Cerebellar cortex (tissue), 1 donor: ENCODE data around the gene USP38.
"Not testable (repeated sequence)": the region's sequence is repeated elsewhere in the genome, so short reads cannot be mapped to it uniquely, and the experiment has no call there.

Source experiments
- DNase-seq: peaks from one replicate; pipeline ENCODE4 v3.0.0-alpha.2; 2015; ENCODE audit warnings: low spot score

USP38 gene, protein sequence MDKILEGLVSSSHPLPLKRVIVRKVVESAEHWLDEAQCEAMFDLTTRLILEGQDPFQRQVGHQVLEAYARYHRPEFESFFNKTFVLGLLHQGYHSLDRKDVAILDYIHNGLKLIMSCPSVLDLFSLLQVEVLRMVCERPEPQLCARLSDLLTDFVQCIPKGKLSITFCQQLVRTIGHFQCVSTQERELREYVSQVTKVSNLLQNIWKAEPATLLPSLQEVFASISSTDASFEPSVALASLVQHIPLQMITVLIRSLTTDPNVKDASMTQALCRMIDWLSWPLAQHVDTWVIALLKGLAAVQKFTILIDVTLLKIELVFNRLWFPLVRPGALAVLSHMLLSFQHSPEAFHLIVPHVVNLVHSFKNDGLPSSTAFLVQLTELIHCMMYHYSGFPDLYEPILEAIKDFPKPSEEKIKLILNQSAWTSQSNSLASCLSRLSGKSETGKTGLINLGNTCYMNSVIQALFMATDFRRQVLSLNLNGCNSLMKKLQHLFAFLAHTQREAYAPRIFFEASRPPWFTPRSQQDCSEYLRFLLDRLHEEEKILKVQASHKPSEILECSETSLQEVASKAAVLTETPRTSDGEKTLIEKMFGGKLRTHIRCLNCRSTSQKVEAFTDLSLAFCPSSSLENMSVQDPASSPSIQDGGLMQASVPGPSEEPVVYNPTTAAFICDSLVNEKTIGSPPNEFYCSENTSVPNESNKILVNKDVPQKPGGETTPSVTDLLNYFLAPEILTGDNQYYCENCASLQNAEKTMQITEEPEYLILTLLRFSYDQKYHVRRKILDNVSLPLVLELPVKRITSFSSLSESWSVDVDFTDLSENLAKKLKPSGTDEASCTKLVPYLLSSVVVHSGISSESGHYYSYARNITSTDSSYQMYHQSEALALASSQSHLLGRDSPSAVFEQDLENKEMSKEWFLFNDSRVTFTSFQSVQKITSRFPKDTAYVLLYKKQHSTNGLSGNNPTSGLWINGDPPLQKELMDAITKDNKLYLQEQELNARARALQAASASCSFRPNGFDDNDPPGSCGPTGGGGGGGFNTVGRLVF

GRCh38 chr4:143184503-143185252 lies at the start of gene USP38:
Gene USP38, plus strand, starts transcription at chr4:143184917. Its CDS starts 534 bp downstream, at chr4:143185451.
- DNase-seq, result peak; percentile 98

DNA sequence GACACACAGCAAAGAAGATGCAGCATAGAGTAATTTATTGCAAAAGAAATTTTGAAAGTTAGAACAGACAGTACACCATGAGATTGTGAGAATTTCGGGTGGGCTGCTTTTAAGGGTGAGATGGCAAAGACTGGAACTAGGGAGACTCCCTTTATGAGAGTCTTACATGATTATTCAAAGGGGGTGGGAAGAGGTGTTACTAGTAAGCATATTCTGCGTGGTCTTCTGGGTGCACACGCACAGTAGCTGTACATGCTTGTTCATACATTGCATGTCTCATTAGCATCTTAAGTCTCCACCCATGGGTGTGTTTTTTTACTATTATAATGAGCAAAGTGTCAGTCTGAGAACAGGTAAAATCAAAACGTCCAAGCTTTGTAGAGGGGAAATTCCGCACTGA lies 49.4 kb upstream of the USP38 start:
- DNase-seq, result no peak

GRCh38 chr4:143140696-143141095 lies 44.0 kb upstream of the USP38 start:
- no peak for DNase-seq

GRCh38 chr4:143148521-143148920 lies 36.2 kb upstream of the USP38 start:
- DNase-seq, result no peak

GRCh38 chr4:143156853-143157252 lies 27.9 kb upstream of the USP38 start:
- no peak for DNase-seq

- DNase-seq, result no peak
These were observed 21.1 kb upstream of the USP38 start for GRCh38 chr4:143163614-143164013.

DNA sequence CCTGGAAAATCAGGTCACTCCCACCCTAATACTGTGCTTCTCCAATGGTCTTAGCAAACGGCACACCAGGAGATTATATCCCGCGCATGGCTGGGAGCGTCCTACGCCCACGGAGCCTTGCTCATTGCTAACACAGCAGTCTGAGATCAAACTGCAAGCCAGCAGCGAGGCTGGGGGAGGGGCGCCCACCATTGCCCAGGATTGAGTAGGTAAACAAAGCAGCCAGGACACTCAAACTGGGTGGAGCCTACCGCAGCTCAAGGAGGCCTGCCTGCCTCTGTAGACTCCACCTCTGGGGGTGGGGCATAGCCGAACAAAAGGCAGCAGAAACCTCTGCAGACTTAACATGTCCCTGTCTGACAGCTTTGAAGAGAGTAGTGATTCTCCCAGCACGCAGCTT lies 18.0 kb upstream of the USP38 start:
- DNase-seq, result not testable (repeated sequence)

DNA sequence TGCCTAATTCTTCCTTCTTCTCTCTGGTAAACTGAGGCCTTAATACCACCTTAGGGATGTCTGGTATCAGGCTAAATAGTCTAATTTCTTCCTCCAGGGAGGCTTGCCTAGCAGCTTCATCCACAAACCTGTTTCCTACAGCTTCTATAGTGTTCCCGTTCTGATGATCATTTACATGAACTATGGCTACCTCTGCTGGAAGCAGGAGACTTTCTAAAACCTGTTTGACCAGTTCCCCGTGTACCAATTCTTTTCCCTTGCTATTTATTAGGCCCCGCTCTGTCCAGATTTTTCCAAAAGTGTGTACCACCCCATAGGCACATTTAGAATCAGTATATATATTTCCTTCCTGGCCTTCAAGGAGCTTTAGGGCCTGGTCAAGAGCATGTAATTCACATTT lies 5.8 kb upstream of the USP38 start:
- no peak for DNase-seq

DNA sequence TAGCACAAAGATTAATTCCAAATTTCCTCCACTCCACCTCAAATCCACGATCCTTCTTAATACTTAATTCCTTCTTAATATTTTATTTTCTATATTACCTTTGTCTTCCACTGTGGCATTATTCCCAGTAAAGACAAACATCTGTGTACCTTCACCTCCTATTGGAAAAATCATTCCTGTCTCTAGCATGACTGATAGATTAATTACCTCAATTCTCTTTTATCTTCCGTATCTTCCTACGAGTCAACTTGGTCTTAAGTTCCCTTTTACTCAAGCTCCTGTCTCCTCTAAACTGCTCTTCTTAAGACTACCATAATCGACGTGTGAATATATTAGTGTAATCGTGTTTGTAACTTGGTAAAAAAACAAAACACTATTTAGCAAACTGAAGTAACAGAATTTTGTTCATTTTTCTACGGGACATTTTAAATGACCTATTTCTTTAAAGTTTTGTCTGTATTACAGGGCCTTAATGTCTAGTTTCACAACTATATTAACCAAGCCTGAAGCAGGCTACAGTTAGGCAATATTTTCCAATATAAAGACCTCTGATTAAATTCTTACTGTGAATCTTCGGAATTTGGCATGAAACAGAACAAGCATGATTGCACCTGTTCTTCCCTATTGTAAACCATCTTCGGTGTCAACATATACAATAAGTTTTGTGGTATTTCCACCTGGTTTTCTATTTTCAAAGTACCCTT lies 1.1 kb upstream of the USP38 start:
- DNase-seq, result peak; percentile 26

DNA sequence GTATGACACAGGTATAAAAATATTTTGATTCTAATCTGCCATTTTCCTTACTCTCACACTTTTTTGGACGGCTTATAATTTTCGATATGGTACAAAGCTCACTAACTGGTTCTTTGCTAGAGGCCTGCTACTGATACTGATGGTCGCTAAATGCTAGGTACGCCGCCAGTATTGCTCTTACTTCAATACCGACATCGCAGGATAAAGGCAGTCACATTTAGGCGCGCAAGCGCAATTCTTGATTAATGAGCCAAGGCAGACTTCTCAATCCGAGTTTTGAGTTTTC lies 557 bp upstream of the USP38 start:
- DNase-seq, result no peak

GRCh38 chr4:143185253-143186107 lies 763 bp downstream of the USP38 start:
- DNase-seq, result peak; percentile 18

DNA sequence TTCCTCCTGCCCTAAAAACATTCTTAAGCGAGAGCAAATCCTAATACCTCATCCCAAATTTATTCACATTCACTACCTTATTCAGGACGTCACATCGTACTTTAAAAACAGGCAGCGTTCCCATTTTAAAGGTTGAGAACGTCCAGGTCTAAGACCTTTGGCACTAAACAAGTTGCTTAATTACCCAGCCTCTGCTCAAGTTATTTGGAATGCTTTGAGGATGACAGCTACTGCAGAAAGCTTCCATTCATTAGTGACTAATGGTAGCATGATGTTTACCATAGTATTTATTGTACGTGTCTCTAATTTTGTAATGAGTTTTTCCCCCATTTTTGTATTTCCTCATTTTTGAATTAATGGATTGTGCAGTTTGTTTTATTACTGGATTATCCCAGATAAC lies 1.5 kb downstream of the USP38 start:
- DNase-seq, result no peak

DNA sequence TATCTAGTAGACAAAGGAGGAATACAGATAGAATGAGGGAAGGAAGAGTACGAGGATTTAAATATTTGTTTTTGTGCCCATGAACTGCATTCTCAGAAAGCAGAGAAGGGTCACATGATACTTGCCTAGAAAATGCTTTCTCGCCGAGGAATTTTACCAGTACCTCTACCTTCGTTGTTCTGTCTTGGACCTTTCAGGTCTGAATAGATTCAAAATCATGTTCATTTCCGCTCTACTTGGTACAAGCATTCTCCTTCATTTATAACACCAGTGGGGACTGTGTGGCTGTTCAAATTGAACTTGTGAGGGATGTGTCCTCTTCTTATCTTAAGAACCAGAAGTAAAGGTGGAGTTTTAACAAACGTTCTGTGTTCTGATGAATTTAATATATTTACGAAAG lies 1.9 kb downstream of the USP38 start:
- no peak for DNase-seq

- DNase-seq, result no peak
These were observed 3.7 kb downstream of the USP38 start for GRCh38 chr4:143188136-143189088.

- DNase-seq, result no peak
These were observed 4.8 kb downstream of the USP38 start for GRCh38 chr4:143189528-143189927.

- no peak for DNase-seq
These were observed 10.9 kb downstream of the USP38 start for GRCh38 chr4:143195581-143195980.

GRCh38 chr4:143196323-143196722 lies 11.6 kb downstream of the USP38 start:
- no peak for DNase-seq

GRCh38 chr4:143199503-143199902 lies 14.8 kb downstream of the USP38 start:
- DNase-seq, result no peak

DNA sequence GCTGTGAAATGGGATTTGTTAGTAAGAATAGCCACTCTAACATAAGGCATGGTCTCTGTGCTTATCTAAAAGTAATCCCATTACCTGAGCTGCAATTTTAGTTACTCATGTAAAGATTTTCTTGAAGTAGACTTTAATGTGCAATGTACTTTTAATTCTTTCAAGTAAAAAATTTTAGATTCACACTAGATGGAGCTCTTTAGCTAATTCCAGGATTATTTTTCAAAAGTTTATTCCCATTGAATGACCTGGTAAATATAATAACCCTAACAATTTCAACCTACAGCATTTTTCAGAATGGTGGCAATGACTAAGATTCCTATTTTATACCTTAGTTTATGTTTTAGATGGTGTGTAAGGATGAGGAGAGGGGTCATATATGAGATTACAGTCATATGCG lies 18.1 kb downstream of the USP38 start:
- DNase-seq, result no peak

GRCh38 chr4:143203577-143203976 lies 18.9 kb downstream of the USP38 start:
- DNase-seq, result no peak
